ENCODE measurements around the gene VPS37D. TPM values are rescaled to one million over a fixed set of nuclear protein-coding genes. Genes with fewer than 3 reads are reported as not detected.
"Not testable (repeated sequence)": the region's sequence is repeated elsewhere in the genome, so short reads cannot be mapped to it uniquely, and the experiment has no call there.

Gene VPS37D
- polyA plus RNA-seq, 3 donors, result not detected

DNA sequence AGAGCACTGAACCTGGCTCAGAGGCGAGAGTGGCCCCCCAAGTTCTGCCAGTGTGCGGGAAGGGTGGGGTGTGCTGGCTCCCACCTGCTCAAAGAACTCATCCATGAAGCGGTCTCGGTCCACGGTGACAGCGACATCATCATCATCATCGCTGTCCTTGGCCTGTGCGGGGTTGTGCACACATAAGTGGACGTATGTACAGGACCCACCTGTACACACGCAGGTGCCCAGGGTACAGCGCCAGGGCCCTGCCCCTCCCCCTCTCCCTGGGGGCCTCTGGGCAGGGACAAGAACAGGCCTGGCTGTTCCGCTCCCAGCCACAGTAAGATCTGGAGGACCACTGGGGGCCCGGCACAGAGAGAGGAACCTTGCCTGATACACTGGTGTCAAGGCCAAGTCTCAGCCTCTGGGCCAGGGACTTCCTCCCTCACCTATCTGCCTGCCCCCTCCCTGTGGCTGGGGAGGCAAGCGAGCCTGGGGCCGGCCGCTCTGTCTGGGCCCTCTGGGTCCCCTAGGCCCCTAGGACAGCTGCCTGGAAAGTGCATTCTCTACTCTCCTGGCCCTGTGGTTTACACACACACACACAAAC, 41.4 kb downstream of the VPS37D start:
- H3K27me3 Mint-ChIP-seq (ENCODE audit: low read depth in 3 of 3), result peaks cover 85 to 96% (median 95%) of the 10 kb centered on the region in 3 donors
- Histone ChIP-seq H3K27ac (ENCODE audit: low read depth in 1 of 2, low read length in 2 of 2) (no peak overlapping the region), H3K4me3 (replicated peaks in 1 of 3; ENCODE audit: low read depth in 2 of 3, low read length in 3 of 3) (no peak overlapping the region), H3K9me3 (replicated peaks in 1 of 2; ENCODE audit: control insufficient read depth in 1 of 2, insufficient read depth in 1 of 2, low read length in 2 of 2) (peaks cover 0 to 7% of the 10 kb centered on the region in 2 donors), H3K36me3 (replicated peaks in 1 of 2; ENCODE audit: control insufficient read depth in 1 of 2, insufficient read depth in 2 of 2, low read length in 2 of 2) (no peaks in the 10 kb centered on the region), H3K4me1 (ENCODE audit: control insufficient read depth in 1 of 2, insufficient read depth in 2 of 2, low read length in 2 of 2) (peaks cover 2 to 3% of the 10 kb centered on the region in 2 donors), H3K9ac (ENCODE audit: insufficient read depth, low read length, poor library complexity, severe bottlenecking) (no peak overlapping the region), H3K79me2 (ENCODE audit: insufficient read depth, low read length) (no peaks in the 10 kb centered on the region), H3K27me3 (ENCODE audit: control insufficient read depth in 2 of 2, insufficient read depth in 2 of 2, low read length in 2 of 2) (peaks cover 11 to 89% of the 10 kb centered on the region in 2 donors), H4K20me1 (ENCODE audit: insufficient read depth, low read length) (no peaks in the 10 kb centered on the region), H2AFZ (ENCODE audit: insufficient read depth, low read depth, low read length, poor library complexity, severe bottlenecking) (no peak overlapping the region), H3K4me2 (replicated peaks; ENCODE audit: extremely low read depth, low read length, poor library complexity, severe bottlenecking) (no peak overlapping the region)
- no peak for DNase-seq
- peaks cover 0 to 27% (median 2%) of the 10 kb centered on the region in 7 donors for H3K9me3 Mint-ChIP-seq
- intact Hi-C loops (cut with micrococcal nuclease), result no loop called here
- no peak overlapping the region for H3K27ac Mint-ChIP-seq
- TF ChIP-seq, protein P1, sequence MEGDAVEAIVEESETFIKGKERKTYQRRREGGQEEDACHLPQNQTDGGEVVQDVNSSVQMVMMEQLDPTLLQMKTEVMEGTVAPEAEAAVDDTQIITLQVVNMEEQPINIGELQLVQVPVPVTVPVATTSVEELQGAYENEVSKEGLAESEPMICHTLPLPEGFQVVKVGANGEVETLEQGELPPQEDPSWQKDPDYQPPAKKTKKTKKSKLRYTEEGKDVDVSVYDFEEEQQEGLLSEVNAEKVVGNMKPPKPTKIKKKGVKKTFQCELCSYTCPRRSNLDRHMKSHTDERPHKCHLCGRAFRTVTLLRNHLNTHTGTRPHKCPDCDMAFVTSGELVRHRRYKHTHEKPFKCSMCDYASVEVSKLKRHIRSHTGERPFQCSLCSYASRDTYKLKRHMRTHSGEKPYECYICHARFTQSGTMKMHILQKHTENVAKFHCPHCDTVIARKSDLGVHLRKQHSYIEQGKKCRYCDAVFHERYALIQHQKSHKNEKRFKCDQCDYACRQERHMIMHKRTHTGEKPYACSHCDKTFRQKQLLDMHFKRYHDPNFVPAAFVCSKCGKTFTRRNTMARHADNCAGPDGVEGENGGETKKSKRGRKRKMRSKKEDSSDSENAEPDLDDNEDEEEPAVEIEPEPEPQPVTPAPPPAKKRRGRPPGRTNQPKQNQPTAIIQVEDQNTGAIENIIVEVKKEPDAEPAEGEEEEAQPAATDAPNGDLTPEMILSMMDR (IDR thresholded peaks at IDR 0.05), result no peak
- WGBS (ENCODE audit: insufficient coverage), result 89% methylated on average over 16 of the region's 16 CpGs
- peak overlapping the region in 1 of 2 donors; percentile 65 for H3K4me3 Mint-ChIP-seq
- H3K36me3 Mint-ChIP-seq, result peaks cover 0 to 3% of the 10 kb centered on the region in 2 donors
- peaks cover 20% of the 10 kb centered on the region for H3K4me1 Mint-ChIP-seq

DNA sequence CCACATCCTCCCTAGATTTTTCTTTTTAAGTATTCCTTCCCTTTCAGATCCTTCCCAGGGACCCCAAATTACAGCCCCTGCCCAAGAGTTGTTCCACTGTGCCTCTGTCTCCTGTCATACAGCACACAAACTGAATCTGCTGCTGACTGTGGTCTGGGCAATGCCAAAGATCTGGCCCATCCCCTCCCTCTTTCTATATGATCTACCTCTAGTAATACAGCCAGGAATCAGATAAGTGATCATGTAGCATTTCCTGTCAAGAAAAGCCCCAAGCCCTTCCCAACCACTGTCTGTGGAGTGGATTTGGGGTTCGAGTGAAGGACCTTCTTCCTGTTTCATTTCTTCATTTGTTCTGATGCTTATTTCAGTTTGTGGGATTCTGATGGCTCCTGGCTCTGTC, 45.1 kb downstream of the VPS37D start:
- TF ChIP-seq, protein P1 (IDR thresholded peaks at IDR 0.05), result no peak
- Mint-ChIP-seq H3K4me1 (peaks cover 27% of the 10 kb centered on the region), H3K36me3 (peaks cover 2 to 16% of the 10 kb centered on the region in 2 donors), H3K9me3 (peaks cover 0 to 25% (median 3%) of the 10 kb centered on the region in 7 donors), H3K4me3 (peak overlapping the region in 1 of 2 donors; percentile 75), H3K27ac (peak overlapping the region in 2 of 7 donors; percentile 61 to 79), H3K27me3 (ENCODE audit: low read depth in 3 of 3) (peaks cover 85 to 95% (median 93%) of the 10 kb centered on the region in 3 donors)
- intact Hi-C loops (cut with micrococcal nuclease), result no loop called here
- Histone ChIP-seq H3K9me3 (replicated peaks in 1 of 2; ENCODE audit: control insufficient read depth in 1 of 2, insufficient read depth in 1 of 2, low read length in 2 of 2) (peaks cover 0 to 13% of the 10 kb centered on the region in 2 donors), H3K4me2 (replicated peaks; ENCODE audit: extremely low read depth, low read length, poor library complexity, severe bottlenecking) (no peak overlapping the region), H3K36me3 (replicated peaks in 1 of 2; ENCODE audit: control insufficient read depth in 1 of 2, insufficient read depth in 2 of 2, low read length in 2 of 2) (no peaks in the 10 kb centered on the region), H3K79me2 (ENCODE audit: insufficient read depth, low read length) (no peaks in the 10 kb centered on the region), H3K4me1 (ENCODE audit: control insufficient read depth in 1 of 2, insufficient read depth in 2 of 2, low read length in 2 of 2) (peaks cover 20 to 25% of the 10 kb centered on the region in 2 donors), H3K4me3 (replicated peaks in 1 of 3; ENCODE audit: low read depth in 2 of 3, low read length in 3 of 3) (no peak overlapping the region), H4K20me1 (ENCODE audit: insufficient read depth, low read length) (no peaks in the 10 kb centered on the region), H3K27me3 (ENCODE audit: control insufficient read depth in 2 of 2, insufficient read depth in 2 of 2, low read length in 2 of 2) (peaks cover 29 to 90% of the 10 kb centered on the region in 2 donors), H3K9ac (ENCODE audit: insufficient read depth, low read length, poor library complexity, severe bottlenecking) (no peak overlapping the region), H3K27ac (ENCODE audit: low read depth in 1 of 2, low read length in 2 of 2) (no peak overlapping the region), H2AFZ (ENCODE audit: insufficient read depth, low read depth, low read length, poor library complexity, severe bottlenecking) (no peak overlapping the region)
- no peak for DNase-seq
- no CpG with 5 or more reads among the region's 1 CpG for WGBS (ENCODE audit: insufficient coverage)

DNA sequence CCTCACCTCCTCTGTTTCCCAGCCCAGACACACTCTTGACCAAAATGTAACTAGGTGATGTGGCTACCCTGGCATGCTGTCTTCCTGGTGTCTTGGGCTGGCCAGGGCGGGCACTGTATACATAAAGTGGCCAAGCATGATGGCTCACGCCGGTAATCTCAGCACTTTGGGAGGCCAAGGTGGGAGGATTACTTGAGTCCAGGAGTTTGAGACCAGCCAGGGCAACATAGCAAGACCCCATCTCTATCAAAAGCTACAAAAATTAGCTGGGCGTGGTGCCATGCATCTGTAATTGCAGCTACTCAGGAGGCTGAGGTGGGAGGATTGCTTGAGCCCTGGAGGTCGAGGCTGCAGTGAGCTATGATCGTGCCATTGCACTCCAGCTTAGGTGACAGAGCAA, 45.7 kb downstream of the VPS37D start:
- Histone ChIP-seq H3K9me3 (replicated peaks in 1 of 2; ENCODE audit: control insufficient read depth in 1 of 2, insufficient read depth in 1 of 2, low read length in 2 of 2) (peaks cover 0 to 13% of the 10 kb centered on the region in 2 donors), H3K27me3 (ENCODE audit: control insufficient read depth in 2 of 2, insufficient read depth in 2 of 2, low read length in 2 of 2) (peaks cover 29 to 93% of the 10 kb centered on the region in 2 donors), H3K4me1 (ENCODE audit: control insufficient read depth in 1 of 2, insufficient read depth in 2 of 2, low read length in 2 of 2) (peaks cover 25 to 30% of the 10 kb centered on the region in 2 donors)
- intact Hi-C loops (cut with micrococcal nuclease); DNase-seq; H3K4me3 ChIP-seq (replicated peaks in 1 of 3; ENCODE audit: low read depth in 2 of 3, low read length in 3 of 3); H2AFZ ChIP-seq (ENCODE audit: insufficient read depth, low read depth, low read length, poor library complexity, severe bottlenecking); H3K27ac ChIP-seq (ENCODE audit: low read depth in 1 of 2, low read length in 2 of 2); H3K4me2 ChIP-seq (replicated peaks; ENCODE audit: extremely low read depth, low read length, poor library complexity, severe bottlenecking); H3K79me2 ChIP-seq (ENCODE audit: insufficient read depth, low read length); H3K36me3 ChIP-seq (replicated peaks in 1 of 2; ENCODE audit: control insufficient read depth in 1 of 2, insufficient read depth in 2 of 2, low read length in 2 of 2); H4K20me1 ChIP-seq (ENCODE audit: insufficient read depth, low read length); H3K9ac ChIP-seq (ENCODE audit: insufficient read depth, low read length, poor library complexity, severe bottlenecking): not testable (repeated sequence)
- Mint-ChIP-seq H3K36me3 (peaks cover 2 to 16% of the 10 kb centered on the region in 2 donors), H3K27ac (peak overlapping the region in 1 of 7 donors; percentile 79), H3K9me3 (peaks cover 0 to 22% (median 3%) of the 10 kb centered on the region in 7 donors), H3K4me3 (peak overlapping the region in 1 of 2 donors; percentile 75), H3K27me3 (ENCODE audit: low read depth in 3 of 3) (peaks cover 86 to 95% (median 93%) of the 10 kb centered on the region in 3 donors), H3K4me1 (peaks cover 32% of the 10 kb centered on the region)
- WGBS (ENCODE audit: insufficient coverage), result 87% methylated on average over 6 of the region's 6 CpGs

All from CD14-positive monocyte (primary cell).